IPS-18c (cell line): ENCODE data around the gene KDELR1.
A peak's percentile ranks its signal among the peaks of the same experiment; 100 is the strongest.

Experiments
- H3K4me3 ChIP-seq: 2 replicates; pipeline ENCODE4 v1.7.0; 2013; ENCODE audit warnings: low read depth, mild to moderate bottlenecking, low read length, moderate library complexity; ENCODE audit not compliant: insufficient read depth
- H3K9me3 ChIP-seq: one replicate; pipeline ENCODE4 v1.6.1; 2013; ENCODE audit warnings: mild to moderate bottlenecking, low read length, moderate library complexity; ENCODE audit not compliant: control insufficient read depth, insufficient read depth

The KDELR1 gene

GRCh38 chr19:48338802-48339503 is 52.4 kb downstream of the KDELR1 start:
- no peak overlapping the region for H3K4me3 ChIP-seq
- no peaks in the 10 kb centered on the region for H3K9me3 ChIP-seq

DNA sequence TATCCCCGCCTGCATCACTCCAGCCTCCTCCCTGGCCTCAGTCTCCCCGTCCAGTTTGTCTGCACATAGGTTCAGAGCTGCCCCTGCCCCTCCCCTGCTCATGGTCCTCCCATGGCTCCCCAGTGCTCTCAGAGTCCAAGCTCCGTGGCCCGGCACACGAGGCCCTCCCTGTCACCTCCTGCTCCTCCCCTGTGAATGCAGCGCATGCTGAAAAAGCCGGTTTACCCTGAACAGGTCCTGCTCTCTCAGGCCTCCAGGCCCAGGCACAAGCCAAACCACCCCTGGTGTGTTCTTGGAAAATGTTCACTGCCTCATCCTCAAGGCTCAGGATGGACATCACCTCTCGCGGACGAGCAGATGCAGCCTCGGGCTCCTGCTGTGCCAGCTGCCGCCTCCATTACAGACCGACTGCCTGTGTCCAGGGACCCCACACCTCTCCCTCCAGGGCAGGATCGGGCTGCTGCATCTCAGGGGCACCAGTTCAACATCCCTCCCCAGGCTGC is 53.0 kb downstream of the KDELR1 start:
- H3K4me3 ChIP-seq: no peak overlapping the region
- no peaks in the 10 kb centered on the region for H3K9me3 ChIP-seq

DNA sequence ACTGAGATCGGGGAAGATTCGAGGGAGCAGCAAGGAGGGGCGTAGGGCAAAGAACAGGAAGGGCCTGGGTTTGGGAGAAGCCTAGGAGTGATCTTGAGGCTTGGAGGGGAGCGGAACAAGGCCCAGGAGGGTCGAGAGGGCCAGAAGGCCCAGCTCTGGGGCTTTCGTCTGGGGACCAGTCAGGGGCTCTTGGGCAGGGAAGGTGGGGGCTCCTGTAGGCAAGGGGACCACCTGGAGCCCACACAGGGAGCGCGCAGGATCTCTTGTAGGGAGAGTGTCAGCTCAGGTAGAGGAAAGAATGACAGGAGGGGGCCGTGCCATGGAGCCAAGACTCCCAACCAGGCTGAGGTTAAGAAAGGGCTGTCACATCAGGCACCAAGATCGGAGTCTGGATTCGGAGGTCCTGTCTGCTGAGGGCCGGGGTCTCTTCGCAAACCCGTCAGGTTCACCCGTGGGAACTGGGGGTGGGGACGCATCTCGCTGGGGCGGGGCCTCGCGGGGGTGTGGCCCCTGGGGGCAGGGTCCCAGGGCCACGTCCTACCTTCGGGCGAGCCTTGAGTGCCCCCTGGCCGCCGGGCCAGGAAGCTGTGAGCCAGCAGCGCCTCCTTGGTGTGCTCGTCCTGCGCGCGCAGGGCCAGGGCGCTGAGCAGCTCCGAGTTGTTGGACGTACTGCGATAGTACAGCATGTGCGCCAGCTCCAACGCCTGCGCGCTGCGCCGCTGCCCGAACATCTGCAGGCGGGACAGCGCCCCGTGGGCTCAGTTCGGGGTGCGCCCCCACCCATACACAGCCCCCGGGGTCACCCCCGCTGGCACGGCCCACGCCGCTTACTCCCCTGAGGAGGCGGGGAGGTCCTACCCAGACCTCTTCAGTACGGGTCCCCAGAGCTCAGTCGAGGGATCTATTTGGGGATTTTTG is 57.6 kb downstream of the KDELR1 start:
- Histone ChIP-seq H3K9me3 (no peaks in the 10 kb centered on the region), H3K4me3 (peak overlapping the region; percentile 50)

GRCh38 chr19:48332662-48333466 is 58.5 kb downstream of the KDELR1 start:
- no peaks in the 10 kb centered on the region for H3K9me3 ChIP-seq
- H3K4me3 ChIP-seq: peak overlapping the region; percentile 42
